Activated CD4-positive, alpha-beta T cell treated with anti-CD3 and anti-CD28 coated beads, Interleukin-2, amount 50 U/mL, for 24 hours (primary cell): Measurements from ENCODE around the gene GCK.

Experiments
- DNase-seq, 2 donors: peaks; one replicate each; pipeline ENCODE4 v3.0.0-alpha.2; 2020; ENCODE audit warnings: low read depth in 1 of 2, low spot score in 1 of 2

Gene GCK

DNA sequence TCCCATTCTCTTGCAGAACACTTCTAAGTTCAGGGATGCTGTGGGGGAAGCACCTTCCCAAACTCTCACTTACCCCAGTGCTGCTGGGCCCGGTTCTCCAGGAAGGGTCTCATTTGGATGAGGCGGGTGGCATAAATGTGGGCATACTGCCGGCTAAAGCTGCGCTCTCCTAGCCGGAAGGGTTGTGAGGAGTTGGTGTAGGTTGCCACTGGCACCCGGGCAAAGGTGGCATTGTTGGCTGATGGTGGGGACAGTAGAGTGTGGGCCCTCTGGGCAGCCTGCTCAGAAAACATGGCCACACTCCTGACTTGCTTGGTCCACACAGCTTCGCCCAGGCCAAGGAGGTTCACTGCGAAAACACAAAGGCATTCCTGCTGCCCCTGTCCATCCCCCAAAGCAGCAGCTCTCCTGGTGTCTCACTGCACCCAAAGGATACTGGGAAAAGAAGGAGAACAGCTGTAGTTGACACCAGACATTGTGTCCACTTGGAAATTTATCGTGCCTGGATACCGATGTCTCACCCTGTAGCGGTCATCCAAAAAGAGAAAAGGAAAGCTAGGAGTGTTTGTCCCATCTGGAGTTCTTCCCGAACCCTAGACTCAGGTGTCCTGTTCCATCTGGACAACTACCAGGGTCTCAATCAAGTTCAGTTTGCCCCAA lies 67.3 kb downstream of the GCK start:
- no peak for DNase-seq

DNA sequence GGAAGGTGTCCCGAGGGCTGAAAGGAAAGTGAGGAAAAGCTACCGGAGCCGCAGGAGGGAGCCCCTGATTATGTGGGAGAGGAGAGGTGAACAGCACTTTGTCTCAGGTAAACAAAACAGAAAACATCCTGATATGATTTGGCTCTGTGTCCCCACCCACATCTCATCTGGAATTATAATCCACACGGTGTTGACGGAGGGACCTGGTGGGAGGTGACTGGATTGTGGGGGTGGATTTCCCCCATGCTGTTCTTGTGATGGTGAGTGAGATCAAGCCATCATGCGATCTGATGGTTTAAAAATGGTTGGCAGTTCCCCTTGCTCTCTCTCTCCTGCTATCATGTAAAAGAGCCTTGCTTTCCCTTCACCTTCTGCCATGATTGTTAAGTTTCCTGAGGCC lies 68.8 kb downstream of the GCK start:
- no peak for DNase-seq

DNA sequence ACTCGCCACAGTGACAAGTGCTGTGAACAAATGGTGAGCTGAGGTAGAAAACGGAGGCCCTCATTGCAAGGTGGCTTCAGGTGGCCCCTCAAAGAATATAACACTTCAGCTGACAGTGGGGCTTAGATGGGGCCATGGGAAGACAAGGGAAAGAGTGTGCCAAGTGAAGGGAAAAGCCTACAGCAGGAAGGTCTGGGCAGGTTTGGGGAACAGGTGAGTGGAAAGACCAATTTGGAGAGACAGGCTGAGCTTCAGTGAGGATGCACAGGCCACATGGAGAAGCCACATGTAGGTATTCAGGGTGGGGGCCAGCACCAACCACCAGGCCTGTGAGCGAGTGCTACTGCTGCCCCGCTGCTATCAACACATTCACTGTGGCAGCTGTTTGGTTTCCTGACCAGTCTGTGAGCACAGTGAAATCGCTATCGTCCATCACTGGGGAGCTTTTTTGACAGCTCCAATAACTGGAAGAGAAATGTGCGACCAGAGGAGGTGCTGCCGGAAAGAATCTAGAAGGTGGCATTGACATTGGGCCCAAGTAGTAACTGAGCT lies 69.3 kb downstream of the GCK start:
- no peak for DNase-seq

DNA sequence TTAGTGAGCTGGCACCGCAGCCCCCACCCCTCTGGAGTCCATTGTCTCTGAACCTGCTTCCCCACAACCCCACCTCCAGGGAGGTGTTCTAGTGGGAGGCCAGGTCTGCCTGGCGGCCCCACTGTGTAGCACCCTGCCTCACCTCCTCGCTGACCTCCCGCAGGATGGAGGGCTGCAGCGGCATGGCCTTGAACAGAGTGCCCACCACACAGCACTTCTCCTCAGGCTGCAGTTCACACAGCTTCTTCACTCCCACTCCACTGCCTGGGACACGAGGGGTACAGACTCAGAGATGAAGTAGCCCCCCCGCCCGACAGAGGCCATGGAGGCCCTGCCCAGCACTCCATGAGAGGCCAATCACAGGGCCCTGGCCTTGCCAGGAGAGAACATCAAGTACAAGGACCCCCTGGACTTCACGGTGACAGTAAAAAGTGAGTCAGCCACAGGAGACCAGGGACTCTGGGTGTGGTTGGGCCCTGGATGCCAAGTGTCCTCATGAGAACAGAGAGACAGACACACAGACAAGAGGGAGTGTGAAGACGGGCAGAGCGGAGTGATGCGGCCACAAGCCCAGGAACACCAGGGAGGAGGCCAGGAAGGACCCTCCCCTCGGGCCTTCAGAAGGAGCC lies 71.3 kb downstream of the GCK start:
- no peak for DNase-seq

DNA sequence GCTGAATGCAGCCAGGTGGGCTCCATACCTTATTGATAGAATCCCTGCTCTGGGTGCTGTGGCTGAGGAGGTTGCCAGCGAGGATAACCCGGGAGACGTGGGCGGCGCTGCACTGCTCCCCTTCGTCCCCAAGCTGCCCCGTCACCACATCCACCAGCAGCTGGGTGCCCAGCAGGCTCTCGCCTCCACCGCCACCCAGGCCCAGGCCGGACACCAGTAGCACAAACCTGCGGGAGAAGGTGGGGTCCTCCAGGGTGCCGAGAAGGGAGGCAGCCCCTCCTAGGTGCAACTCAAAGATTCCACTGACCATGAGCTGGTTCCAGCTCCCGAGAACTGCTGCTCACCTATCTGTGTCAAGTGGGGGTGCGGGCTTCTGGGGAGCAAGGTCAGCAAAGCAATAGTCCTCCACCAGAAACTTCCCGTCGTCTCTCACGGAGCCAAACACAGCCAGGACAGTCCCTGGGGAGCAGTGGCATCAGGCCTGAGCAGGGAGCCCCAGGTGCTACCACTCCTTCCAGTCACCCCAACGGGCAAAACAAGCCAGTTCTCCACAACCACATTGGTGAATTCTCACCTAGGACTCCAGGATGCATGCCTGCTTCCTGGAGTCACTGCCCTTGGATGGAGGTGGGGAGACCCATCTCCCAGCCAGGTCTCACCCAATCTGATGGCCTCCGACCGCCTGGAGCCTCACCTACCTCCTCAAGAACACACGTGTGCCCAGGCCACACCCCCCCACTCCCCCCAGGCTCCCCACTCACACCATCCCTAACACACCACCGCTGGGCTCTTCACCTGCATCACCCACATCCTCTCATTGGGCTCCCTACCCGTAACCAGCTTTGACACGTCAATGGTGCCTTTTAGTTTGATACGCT lies 72.2 kb downstream of the GCK start:
- DNase-seq = no peak

DNA sequence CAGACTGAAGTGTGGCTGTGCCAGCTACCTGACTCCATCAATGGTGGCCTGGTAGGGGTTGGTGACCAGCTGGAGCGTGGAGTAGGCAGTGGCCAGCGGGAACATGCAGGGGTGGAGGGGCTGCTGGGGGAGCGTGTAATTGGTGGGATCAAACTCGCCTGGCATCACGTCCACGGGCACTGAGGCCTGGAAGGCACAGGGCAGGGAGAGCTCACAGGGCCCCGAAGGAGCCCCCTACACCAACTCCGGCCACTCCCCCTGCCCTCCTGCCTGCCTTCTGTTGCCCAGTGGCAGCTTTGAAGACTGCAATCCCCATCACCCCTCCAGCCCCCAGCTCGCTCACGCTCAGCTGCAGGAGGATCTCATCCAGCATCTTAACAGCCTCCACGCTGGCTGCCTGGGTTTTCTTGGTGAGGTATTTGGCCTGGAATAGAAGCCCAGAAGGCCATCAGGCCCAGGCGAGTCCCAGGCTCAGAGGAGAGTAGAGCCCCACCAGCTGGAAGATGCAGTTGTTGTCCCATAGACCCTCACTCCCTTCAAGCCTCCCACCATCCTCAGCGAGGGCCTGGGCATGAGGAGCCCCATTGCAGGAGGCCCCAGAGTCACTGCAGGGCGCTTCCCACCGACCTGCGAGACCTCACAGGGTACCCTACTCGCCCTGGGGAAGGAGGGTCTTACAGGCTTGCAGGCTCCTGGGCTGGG lies 73.0 kb downstream of the GCK start:
- DNase-seq = no peak

DNA sequence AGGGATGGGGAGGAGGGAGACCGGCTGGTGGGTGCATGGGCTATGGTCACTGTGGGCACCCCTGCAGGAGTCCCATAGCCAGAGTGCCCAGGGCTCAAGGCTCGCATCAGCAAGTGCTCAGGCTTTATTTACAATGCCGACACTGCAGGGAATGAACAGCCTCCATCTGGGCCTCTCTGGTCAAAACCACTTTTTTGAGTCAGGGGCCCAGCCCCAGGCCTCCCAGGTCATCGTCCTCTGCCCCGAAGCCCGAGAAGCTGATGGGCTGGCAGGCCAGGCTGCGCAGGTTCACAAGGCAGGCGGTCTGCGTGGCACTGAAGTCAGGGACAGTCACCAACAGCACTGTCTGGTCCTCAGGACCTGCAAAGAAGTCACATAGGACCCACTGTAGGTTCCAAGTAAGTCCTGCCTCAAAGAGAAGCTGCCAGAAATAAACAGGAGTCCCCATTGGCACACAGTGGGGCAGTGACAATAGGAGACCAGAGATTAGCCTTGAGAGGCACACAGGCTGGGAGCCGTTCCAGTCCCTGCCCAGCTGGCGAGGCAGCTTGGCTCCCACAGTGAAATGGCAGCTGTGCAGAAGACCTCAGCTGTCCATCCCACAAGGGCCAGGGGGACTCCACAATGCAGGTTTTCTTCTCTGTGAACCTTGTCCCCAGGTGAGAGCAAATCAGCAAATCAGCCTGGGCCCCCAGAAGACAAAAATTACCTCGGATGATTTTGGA lies 74.5 kb downstream of the GCK start:
- DNase-seq = no peak

DNA sequence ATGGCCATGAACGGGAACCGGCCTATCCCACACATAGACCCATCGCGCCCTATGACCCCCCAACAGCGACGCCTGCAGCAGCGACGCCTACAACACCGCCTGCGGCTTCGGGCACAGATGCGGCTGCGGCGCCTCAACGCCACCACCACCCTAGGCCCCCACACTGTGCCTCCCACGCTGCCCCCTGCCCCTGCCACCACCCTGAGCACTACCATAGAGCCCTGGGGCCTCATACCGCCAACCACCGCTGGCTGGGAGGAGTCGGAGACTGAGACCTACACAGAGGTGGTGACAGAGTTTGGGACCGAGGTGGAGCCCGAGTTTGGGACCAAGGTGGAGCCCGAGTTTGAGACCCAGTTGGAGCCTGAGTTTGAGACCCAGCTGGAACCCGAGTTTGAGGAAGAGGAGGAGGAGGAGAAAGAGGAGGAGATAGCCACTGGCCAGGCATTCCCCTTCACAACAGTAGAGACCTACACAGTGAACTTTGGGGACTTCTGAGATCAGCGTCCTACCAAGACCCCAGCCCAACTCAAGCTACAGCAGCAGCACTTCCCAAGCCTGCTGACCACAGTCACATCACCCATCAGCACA lies 75.4 kb downstream of the GCK start:
- DNase-seq = no peak

DNA sequence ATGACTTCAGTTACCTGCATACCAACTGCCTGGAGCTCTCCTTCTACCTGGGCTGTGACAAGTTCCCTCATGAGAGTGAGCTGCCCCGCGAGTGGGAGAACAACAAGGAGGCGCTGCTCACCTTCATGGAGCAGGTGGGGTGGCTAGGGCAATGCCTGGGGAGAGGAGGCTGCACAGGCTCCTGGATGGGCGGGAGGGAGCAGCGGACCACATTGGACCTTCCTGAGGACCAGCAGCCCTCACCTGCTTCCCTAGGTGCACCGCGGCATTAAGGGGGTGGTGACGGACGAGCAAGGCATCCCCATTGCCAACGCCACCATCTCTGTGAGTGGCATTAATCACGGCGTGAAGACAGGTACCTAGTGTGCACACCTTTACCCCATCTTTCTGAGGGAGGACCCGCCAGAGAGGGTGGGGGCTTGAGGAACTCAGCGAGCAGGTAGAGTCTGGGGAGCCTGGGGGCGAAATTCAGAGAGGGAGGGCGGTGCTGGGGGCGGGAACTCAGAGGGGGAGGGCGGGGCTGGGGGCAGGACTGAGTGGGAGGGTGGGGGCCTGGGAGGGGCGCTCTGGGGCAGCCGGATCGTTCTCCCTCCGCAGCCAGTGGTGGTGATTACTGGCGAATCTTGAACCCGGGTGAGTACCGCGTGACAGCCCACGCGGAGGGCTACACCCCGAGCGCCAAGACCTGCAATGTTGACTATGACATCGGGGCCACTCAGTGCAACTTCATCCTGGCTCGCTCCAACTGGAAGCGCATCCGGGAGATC lies 76.1 kb downstream of the GCK start:
- no peak for DNase-seq

DNA sequence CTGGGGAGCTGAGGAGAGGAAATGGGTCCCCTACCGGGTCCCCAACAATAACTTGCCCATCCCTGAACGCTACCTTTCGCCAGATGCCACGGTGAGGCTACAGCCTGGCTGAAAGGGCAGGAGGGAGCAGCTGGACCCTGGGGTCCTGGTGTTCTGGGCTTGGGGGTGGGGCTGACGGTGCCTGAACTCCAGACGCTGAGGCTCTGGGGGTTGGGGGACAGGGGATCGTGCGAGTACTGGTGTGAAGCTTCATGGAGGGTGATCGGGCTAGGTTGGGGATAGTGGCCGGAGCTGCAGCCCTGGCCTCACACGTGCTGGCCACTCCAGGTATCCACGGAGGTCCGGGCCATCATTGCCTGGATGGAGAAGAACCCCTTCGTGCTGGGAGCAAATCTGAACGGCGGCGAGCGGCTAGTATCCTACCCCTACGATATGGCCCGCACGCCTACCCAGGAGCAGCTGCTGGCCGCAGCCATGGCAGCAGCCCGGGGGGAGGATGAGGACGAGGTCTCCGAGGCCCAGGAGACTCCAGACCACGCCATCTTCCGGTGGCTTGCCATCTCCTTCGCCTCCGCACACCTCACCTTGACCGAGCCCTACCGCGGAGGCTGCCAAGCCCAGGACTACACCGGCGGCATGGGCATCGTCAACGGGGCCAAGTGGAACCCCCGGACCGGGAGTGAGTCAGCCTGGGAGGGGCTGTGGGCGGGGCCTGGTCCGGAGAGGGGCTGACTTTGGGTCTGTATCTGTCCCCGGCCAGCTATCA lies 76.8 kb downstream of the GCK start:
- no peak for DNase-seq

DNA sequence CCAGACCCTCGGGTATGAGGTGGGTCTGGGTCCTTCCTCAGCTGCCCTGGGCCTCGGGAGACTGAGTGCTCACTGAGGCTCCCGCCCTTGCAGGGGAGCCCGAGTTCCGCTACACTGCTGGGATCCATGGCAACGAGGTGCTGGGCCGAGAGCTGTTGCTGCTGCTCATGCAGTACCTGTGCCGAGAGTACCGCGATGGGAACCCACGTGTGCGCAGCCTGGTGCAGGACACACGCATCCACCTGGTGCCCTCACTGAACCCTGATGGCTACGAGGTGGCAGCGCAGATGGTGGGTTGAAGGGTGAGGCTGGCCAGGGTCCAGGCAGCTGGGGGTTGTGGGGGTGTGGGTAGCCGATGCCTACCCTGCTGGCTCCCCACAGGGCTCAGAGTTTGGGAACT lies 77.5 kb downstream of the GCK start:
- DNase-seq = no peak

DNA sequence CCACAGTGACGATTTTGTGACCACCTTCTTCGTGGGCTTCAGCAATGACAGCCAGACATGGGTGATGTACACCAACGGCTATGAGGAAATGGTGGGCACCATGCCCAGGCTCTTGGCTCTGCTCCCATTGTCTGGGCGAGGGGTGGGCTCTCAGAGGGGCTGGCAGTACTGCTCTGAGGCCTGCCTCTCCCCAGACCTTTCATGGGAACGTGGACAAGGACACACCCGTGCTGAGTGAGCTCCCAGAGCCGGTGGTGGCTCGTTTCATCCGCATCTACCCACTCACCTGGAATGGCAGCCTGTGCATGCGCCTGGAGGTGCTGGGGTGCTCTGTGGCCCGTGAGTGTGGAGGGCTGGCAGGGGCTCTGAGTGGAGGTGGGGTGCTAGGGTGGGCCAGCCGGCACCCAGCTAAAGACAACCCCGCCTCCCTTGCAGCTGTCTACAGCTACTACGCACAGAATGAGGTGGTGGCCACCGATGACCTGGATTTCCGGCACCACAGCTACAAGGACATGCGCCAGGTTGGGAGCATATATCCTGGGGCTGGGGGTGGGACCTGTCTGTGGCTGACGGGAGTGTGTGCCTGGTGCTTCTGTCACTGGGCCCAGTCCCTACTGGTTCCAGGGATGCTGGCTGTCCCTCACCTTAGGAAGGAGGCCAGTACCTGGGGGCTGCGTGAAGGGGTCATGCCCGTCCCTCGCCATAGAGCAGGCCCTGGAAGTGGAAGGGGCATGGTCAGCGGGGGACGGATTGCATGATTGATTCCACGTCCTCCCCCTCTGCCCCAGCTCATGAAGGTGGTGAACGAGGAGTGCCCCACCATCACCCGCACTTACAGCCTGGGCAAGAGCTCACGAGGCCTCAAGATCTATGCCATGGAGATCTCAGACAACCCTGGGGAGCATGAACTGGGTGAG lies 78.3 kb downstream of the GCK start:
- DNase-seq = no peak

DNA sequence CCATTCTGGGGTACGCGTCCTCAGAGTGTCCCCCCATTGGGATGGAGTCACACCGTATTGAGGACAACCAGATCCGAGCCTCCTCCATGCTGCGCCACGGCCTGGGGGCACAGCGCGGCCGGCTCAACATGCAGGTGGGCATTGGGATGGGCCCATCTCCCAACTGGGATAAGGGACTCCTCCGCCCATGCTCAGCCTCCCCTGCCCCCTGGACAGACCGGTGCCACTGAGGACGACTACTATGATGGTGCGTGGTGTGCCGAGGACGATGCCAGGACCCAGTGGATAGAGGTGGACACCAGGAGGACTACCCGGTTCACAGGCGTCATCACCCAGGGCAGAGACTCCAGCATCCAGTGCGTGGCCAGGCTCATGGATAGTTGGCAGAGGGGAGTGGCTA lies 79.2 kb downstream of the GCK start:
- no peak for DNase-seq

DNA sequence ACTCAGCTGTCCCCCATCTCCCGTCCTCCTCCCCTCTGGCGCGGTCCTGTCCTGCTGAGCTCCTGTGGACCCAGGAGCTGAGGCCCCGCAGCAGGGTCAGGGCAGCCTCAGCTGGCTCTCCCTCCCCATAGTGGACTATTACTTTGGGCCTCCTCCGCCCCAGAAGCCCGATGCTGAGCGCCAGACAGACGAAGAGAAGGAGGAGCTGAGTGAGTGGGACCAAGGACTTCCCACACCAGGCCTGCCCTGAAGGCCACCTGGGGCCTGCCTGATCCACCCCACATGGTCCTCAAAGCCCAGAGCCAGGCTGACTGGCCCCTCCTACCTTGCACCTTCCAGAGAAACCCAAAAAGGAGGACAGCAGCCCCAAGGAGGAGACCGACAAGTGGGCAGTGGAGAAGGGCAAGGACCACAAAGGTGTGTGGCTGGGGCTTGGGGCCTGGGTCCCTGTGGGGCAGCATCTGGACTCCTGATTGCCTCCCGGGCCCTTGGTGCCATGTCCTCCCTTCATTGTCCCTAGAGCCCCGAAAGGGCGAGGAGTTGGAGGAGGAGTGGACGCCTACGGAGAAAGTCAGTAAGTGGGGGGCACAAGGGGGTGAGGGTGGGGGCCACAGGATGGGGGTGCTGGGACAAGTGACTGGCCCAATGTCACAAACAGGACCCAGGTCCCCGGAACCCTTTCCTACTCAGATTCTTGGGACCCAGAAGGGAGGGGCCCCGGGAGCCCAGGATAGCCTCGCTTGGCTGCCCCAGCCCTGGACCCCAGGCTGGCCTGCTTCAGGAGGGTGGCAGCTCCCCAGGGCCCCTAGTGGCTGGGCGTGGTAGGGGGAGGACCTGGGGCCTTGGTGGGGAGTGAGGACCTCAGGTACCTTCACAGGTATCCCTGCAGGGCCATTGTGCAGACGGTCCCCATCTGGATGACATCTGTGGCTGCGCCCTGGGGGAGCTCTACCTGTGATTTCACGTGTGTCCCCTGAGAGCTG lies 80.2 kb downstream of the GCK start:
- DNase-seq = no peak

DNA sequence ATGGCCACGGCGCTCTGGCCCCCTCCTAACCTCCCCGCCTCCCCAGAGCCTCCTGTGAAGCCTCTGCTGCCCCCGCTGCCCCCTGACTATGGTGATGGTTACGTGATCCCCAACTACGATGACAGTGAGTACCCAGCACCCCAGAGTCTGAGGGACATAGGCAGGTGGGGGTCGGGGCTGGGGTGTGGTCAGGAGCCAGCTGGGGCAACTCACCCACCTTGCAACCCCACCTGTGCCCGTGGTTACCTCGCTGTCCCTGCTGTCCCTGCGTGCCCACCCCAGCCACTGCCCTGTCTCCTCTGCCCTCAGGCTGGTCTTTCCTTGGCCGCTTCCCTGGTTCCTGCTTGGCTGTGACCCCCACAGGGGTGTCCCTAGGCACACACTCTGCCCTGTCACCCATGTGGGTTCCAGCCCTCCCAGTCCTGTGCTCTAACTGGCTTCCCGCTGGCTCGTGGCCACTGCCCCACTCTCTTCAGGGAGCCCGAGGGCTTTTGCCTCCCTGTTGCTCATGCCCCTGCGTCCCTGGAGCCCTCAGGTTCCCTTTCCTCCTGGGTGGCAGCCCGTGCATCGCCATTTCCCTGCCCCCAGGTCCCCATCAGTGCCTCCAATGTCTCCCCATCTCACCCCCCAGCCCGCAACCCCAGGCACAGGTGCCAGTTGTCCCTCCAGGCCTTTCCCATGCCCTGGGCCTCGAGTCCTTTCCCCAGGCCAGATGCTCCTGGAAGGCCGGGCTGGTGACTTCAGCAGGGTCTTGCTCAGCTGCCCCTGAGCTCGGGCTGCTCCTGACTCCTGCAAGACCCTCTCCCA lies 81.1 kb downstream of the GCK start:
- DNase-seq = no peak
